H9 (cell line): ENCODE data around the gene SUV39H2. TPM values are rescaled to one million over a fixed set of nuclear protein-coding genes. Genes with fewer than 3 reads are reported as not detected.

ENCODE experiments used
- DNase-seq: peaks from one replicate; pipeline ENCODE4 v3.0.0-alpha.2; 2017
- H2AFZ ChIP-seq: one replicate; pipeline ENCODE4 v1.6.1; 2013; ENCODE audit warnings: mild to moderate bottlenecking, low read length, control low read depth, moderate library complexity
- H2AK5ac ChIP-seq: 2 replicates; pipeline ENCODE4 v1.6.1; 2013; ENCODE audit warnings: low read length, control low read depth, mixed read lengths; ENCODE audit not compliant: insufficient read length
- H2BK120ac ChIP-seq: one replicate; pipeline ENCODE4 v1.6.1; 2013; ENCODE audit warnings: low read depth, mild to moderate bottlenecking, low read length, control low read depth, inconsistent platforms; ENCODE audit not compliant: poor library complexity, severe bottlenecking
- H2BK12ac ChIP-seq: 2 replicates; pipeline ENCODE4 v1.6.1; 2013; ENCODE audit warnings: low read length, control low read depth, mixed read lengths, low read depth; ENCODE audit not compliant: insufficient read length
- H2BK15ac ChIP-seq: 2 replicates; pipeline ENCODE4 v1.6.1; 2013; ENCODE audit warnings: low read depth, low read length, control low read depth
- H2BK20ac ChIP-seq: one replicate; pipeline ENCODE4 v1.6.1; 2013; ENCODE audit warnings: low read depth, mild to moderate bottlenecking, low read length, control low read depth, inconsistent platforms; ENCODE audit not compliant: poor library complexity, severe bottlenecking
- H2BK5ac ChIP-seq: 2 replicates; pipeline ENCODE4 v1.6.1; 2013; ENCODE audit warnings: low read length, control low read depth, mixed read lengths; ENCODE audit not compliant: insufficient read length
- H3K14ac ChIP-seq: 2 replicates; pipeline ENCODE4 v1.6.1; 2013; ENCODE audit warnings: low read length, control low read depth; ENCODE audit not compliant: insufficient read depth
- H3K18ac ChIP-seq: 2 replicates; pipeline ENCODE4 v1.6.1; 2013; ENCODE audit warnings: low read depth, mild to moderate bottlenecking, mixed read lengths, low read length, control low read depth; ENCODE audit not compliant: insufficient read length
- H3K23ac ChIP-seq: 2 replicates; pipeline ENCODE4 v1.6.1; 2013; ENCODE audit warnings: low read length, control low read depth, mixed read lengths, low read depth; ENCODE audit not compliant: insufficient read length
- H3K23me2 ChIP-seq: 2 replicates; pipeline ENCODE4 v1.6.1; 2013; ENCODE audit warnings: low read depth, mild to moderate bottlenecking, mixed read lengths, low read length, control low read depth; ENCODE audit not compliant: insufficient read length, poor library complexity, severe bottlenecking
- H3K27ac ChIP-seq: 2 replicates; pipeline ENCODE4 v1.5.1; 2013; ENCODE audit warnings: low read length, control low read depth, mixed read lengths, low read depth; ENCODE audit not compliant: insufficient read length
- H3K27me3 ChIP-seq: 2 replicates; pipeline ENCODE4 v1.6.1; 2013; ENCODE audit warnings: low read length, control low read depth, inconsistent platforms; ENCODE audit not compliant: insufficient read depth
- H3K4ac ChIP-seq: 2 replicates; pipeline ENCODE4 v1.6.1; 2013; ENCODE audit warnings: low read depth, mild to moderate bottlenecking, control low read depth, inconsistent platforms, low read length, moderate library complexity
- H3K4me1 ChIP-seq: 2 replicates; pipeline ENCODE4 v1.6.1; 2013; ENCODE audit warnings: low read length, control low read depth, inconsistent platforms; ENCODE audit not compliant: insufficient read depth
- H3K4me2 ChIP-seq: 2 replicates; pipeline ENCODE4 v1.6.1; 2013; ENCODE audit warnings: low read length, control low read depth, mixed read lengths; ENCODE audit not compliant: insufficient read length, insufficient read depth
- H3K56ac ChIP-seq: 2 replicates; pipeline ENCODE4 v1.6.1; 2013; ENCODE audit warnings: low read depth, mild to moderate bottlenecking, mixed read lengths, low read length, control low read depth; ENCODE audit not compliant: insufficient read length
- H3K79me1 ChIP-seq: 2 replicates; pipeline ENCODE4 v1.6.1; 2013; ENCODE audit warnings: low read depth, mild to moderate bottlenecking, moderate library complexity, low read length, control low read depth, inconsistent platforms; ENCODE audit not compliant: insufficient read depth, poor library complexity, severe bottlenecking
- H3K79me2 ChIP-seq: 2 replicates; pipeline ENCODE4 v1.6.1; 2013; ENCODE audit warnings: low read length, control low read depth, inconsistent platforms; ENCODE audit not compliant: insufficient read depth
- H3K9ac ChIP-seq: 2 replicates; pipeline ENCODE4 v1.6.1; 2013; ENCODE audit warnings: low read length, control low read depth, mixed read lengths; ENCODE audit not compliant: insufficient read length; ENCODE audit errors: extremely low read depth
- H3K9me3 ChIP-seq: one replicate; pipeline ENCODE4 v1.6.1; 2013; ENCODE audit warnings: low read depth, low read length, inconsistent platforms; ENCODE audit not compliant: control insufficient read depth
- H3T11ph ChIP-seq: one replicate; pipeline ENCODE4 v1.6.1; 2013; ENCODE audit warnings: mild to moderate bottlenecking, low read length, control low read depth, inconsistent platforms
- H4K20me1 ChIP-seq: one replicate; pipeline ENCODE4 v1.6.1; 2013; ENCODE audit not compliant: control insufficient read depth, insufficient read length, insufficient read depth
- H4K5ac ChIP-seq: 2 replicates; pipeline ENCODE4 v1.6.1; 2013; ENCODE audit warnings: low read depth, mild to moderate bottlenecking, mixed read lengths, low read length, control low read depth; ENCODE audit not compliant: insufficient read length
- H4K8ac ChIP-seq: replicated peaks from 2 replicates; pipeline ENCODE4 v1.6.1; 2013; ENCODE audit warnings: low read length, control low read depth, mixed read lengths, low read depth; ENCODE audit not compliant: insufficient read length
- H4K91ac ChIP-seq: 2 replicates; pipeline ENCODE4 v1.6.1; 2013; ENCODE audit warnings: low read depth, mild to moderate bottlenecking, moderate library complexity, mixed read lengths, low read length, control low read depth; ENCODE audit not compliant: insufficient read length
- H3K27ac Mint-ChIP-seq, 3 experiments: 2 replicates in 2 of 3; 3 replicates in 1 of 3; pipeline ENCODE4 v1.8.0; 2020 to 2021; ENCODE audit warnings: mixed read lengths in 3 of 3, mild to moderate bottlenecking in 1 of 3, moderate library complexity in 1 of 3
- H3K27me3 Mint-ChIP-seq: 2 replicates; pipeline ENCODE4 v1.8.0; 2021; ENCODE audit warnings: low read depth, mild to moderate bottlenecking, moderate library complexity, mixed read lengths
- H3K36me3 Mint-ChIP-seq, 3 experiments: 2 replicates in 2 of 3; 3 replicates in 1 of 3; pipeline ENCODE4 v1.8.0; 2020 to 2021; ENCODE audit warnings: low read depth in 3 of 3, mixed read lengths in 3 of 3; ENCODE audit not compliant: insufficient read depth in 1 of 3
- H3K4me1 Mint-ChIP-seq, 2 experiments: 2 replicates each; pipeline ENCODE4 v1.8.0; 2020; ENCODE audit warnings: mixed read lengths in 2 of 2
- H3K4me3 Mint-ChIP-seq, 2 experiments: 2 replicates in 1 of 2; 3 replicates in 1 of 2; pipeline ENCODE4 v1.8.0; 2020 to 2021; ENCODE audit warnings: mild to moderate bottlenecking in 2 of 2, mixed read lengths in 2 of 2, moderate library complexity in 1 of 2
- H3K9me3 Mint-ChIP-seq, 2 experiments: 2 replicates in 1 of 2; 3 replicates in 1 of 2; pipeline ENCODE4 v1.8.0; 2020; ENCODE audit warnings: mild to moderate bottlenecking in 2 of 2, mixed read lengths in 2 of 2, moderate library complexity in 1 of 2
- CTCF ChIP-seq: fragments of 200-600 bp; sonication (generic); conservative IDR thresholded peaks from 3 replicates; pipeline ENCODE4 v1.8.0; 2021; ENCODE audit warnings: antibody characterized with exemption, mild to moderate bottlenecking
- WGBS: extraction: QIAGEN DNeasy Blood & Tissue Kit; methylation state at CpG from one replicate; pipeline ENCODE4 v1.1.7; 2013; ENCODE audit warnings: missing lambda C conversion rate, low lambda C conversion rate, mixed read lengths; ENCODE audit not compliant: insufficient read length; ENCODE audit errors: extremely low coverage; 5-methylcytosine and 5-hydroxymethylcytosine counted together
- total RNA-seq: library from RNA; stranded (reverse); gene quantifications from 2 replicates; pipeline ENCODE4 v1.2.1, GENCODE V29; 2021

Gene SUV39H2
- total RNA-seq, 1 experiment from 2014 or later: 59.7 TPM

GRCh38 chr10:14833106-14833505, 45.6 kb upstream of the SUV39H2 start:
- no peak overlapping the region for H2BK120ac ChIP-seq
- H4K8ac ChIP-seq: no peak overlapping the region
- no peak for DNase-seq
- no peak overlapping the region for H4K5ac ChIP-seq
- no peaks in the 10 kb centered on the region for H3K9me3 ChIP-seq
- H3K4ac ChIP-seq: no peak overlapping the region
- H2AFZ ChIP-seq: no peak overlapping the region
- no peak overlapping the region for H3K23ac ChIP-seq
- no peak overlapping the region for H3K9ac ChIP-seq
- TF ChIP-seq CTCF: no peak
- no peak overlapping the region for H3K27ac Mint-ChIP-seq
- no peak overlapping the region for H3T11ph ChIP-seq
- H3K18ac ChIP-seq: no peak overlapping the region
- no peaks in the 10 kb centered on the region; the same call in 1 of the 2 replicates for H3K27me3 Mint-ChIP-seq
- H3K4me1 Mint-ChIP-seq: peaks cover 16 to 17% of the 10 kb centered on the region in 2 experiments
- no peaks in the 10 kb centered on the region for H3K36me3 Mint-ChIP-seq
- no peak overlapping the region for H2BK12ac ChIP-seq
- H4K91ac ChIP-seq: no peak overlapping the region
- no peaks in the 10 kb centered on the region for H3K79me2 ChIP-seq
- no peak overlapping the region for H2BK15ac ChIP-seq
- WGBS: no CpG with 5 or more reads among the region's 3 CpGs
- H3K56ac ChIP-seq: no peak overlapping the region
- H3K27ac ChIP-seq: no peak overlapping the region
- H3K4me2 ChIP-seq: no peak overlapping the region
- H3K4me3 Mint-ChIP-seq: no peak overlapping the region
- H3K79me1 ChIP-seq: no peaks in the 10 kb centered on the region
- peaks cover 2% of the 10 kb centered on the region; the same call in 1 of the 2 replicates for H3K4me1 ChIP-seq
- H4K20me1 ChIP-seq: no peaks in the 10 kb centered on the region
- H2BK5ac ChIP-seq: no peak overlapping the region
- H3K9me3 Mint-ChIP-seq: no peaks in the 10 kb centered on the region
- no peak overlapping the region for H3K14ac ChIP-seq
- H2AK5ac ChIP-seq: no peak overlapping the region
- H3K27me3 ChIP-seq: no peaks in the 10 kb centered on the region
- H3K23me2 ChIP-seq: no peaks in the 10 kb centered on the region
- H2BK20ac ChIP-seq: no peak overlapping the region
